GM20000 (cell line): ENCODE results near the gene VPS13D.

Experiments used
- DNase-seq: peaks from one replicate; pipeline ENCODE4 v3.0.0; 2012; ENCODE audit warnings: low spot score
- TF ChIP-seq, protein P1 (sequence below): IDR thresholded peaks from 2 replicates; pipeline ENCODE4 v1.5.1; 2012; ENCODE audit warnings: mild to moderate bottlenecking, control low read depth; ENCODE audit errors: extremely low read depth, missing control alignments

The VPS13D gene

GRCh38 chr1:12402159-12402673 is 172.4 kb downstream of the VPS13D start:
- DNase-seq: no peak
- TF ChIP-seq, protein P1, sequence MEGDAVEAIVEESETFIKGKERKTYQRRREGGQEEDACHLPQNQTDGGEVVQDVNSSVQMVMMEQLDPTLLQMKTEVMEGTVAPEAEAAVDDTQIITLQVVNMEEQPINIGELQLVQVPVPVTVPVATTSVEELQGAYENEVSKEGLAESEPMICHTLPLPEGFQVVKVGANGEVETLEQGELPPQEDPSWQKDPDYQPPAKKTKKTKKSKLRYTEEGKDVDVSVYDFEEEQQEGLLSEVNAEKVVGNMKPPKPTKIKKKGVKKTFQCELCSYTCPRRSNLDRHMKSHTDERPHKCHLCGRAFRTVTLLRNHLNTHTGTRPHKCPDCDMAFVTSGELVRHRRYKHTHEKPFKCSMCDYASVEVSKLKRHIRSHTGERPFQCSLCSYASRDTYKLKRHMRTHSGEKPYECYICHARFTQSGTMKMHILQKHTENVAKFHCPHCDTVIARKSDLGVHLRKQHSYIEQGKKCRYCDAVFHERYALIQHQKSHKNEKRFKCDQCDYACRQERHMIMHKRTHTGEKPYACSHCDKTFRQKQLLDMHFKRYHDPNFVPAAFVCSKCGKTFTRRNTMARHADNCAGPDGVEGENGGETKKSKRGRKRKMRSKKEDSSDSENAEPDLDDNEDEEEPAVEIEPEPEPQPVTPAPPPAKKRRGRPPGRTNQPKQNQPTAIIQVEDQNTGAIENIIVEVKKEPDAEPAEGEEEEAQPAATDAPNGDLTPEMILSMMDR: no peak

GRCh38 chr1:12402842-12403241 is 173.0 kb downstream of the VPS13D start:
- no peak for DNase-seq
- TF ChIP-seq, protein P1: no peak

DNA sequence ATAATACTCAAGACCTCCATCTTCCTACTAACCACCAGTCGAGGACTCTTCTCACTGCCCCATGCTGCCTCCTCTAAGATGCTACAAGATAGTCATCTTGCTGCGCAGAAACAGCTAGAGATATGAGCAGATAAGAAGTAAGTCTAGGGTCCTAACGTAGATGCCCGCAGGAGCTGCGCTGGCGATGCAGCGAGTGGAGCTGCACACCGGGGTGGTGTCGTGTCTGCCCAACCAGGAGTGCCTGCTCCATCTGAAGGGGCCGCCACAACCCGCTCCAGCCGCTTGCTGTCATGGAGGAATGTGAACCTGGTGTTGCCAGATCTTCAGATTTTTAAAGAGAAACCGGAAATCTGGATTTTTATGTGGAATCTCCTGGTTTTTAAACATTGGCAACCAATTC is 175.1 kb downstream of the VPS13D start:
- TF ChIP-seq, protein P1: no peak

GRCh38 chr1:12405325-12406210 is 175.7 kb downstream of the VPS13D start:
- TF ChIP-seq, protein P1: no peak

More for the DNA sequence above, 175.1 kb downstream of the VPS13D start:
- DNase-seq: no peak

DNA sequence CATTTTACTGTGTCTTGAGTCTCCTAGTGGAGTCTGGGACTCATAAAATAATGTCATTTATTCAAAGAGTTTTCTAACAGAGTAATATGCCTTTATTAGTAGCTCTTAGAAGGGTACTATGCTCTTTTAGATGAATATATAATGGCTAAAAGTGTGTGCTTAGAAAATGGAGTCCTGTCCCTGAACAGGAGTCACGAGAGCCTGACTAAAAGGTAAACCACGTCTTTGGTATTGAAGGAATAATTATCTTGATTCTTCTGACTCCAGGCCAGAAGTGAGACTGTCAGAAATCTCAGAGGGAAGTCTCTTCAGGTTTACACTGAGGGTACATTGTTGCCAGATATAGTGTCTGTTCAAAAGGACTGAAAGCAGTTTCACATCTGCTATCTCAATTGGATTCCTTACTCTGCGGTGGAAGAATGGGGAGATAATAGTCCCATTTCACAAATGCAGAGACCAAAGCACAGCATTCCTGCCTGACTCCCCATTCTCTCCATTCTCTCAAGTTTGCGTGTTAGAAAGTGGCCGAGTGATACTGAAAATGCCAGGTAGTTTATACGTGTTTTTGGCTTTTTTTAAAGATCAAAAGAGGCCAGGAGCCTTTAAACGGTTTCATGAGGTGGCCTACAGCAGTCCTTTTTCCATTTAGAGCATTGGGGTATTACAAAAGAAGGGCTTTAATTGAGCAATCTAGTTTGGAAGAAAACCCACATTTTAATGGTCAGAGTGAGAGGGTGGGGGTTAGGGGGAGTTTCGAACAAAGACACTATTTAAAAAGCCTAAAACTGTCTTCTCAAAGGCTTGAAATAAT is 176.6 kb downstream of the VPS13D start:
- TF ChIP-seq, protein P1: no peak
- DNase-seq: no peak

More at GRCh38 chr1:12405325-12406210, 175.7 kb downstream of the VPS13D start:
- no peak for DNase-seq

GRCh38 chr1:12407050-12407961 is 177.5 kb downstream of the VPS13D start:
- DNase-seq: peak; percentile 18
- TF ChIP-seq, protein P1: no peak
